ENCODE measurements around the gene IKZF1.

The IKZF1 gene

DNA sequence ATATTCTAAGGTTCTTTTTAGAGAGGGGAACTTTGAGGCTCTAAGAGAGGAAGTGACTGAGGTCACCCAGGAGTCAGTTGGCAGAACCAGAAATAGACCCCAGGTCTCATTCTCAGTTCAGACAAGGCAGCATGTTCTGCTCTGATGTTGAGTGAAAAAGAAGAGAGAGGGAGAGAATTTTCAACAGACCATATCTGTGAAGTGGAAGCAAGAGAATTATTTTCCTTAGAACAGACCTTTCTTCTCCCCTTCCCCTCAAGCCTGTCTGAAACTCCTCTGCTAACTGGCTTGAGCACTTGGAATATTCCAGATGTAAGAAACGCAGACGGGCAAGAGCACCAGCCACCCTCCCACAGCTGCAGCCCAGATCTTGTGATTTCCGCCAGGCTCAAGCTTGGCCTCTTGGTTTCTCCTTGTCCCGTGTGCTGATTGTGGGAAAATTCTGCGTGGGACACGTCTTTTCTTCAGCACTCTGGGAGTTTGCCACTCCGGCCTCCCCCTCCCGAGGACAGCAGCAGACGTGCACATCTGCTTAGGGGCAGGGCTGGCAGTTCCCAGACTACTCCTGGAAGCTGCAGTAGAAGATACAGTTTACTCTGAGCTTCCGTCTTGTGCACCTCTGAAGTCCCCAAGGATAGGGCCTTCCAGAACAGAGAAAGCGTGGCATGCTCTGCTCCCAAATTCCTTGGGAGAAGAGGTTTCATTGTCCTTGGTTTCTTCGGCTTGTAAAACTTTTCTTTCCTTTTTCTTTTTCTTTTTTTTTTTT is 22.7 kb upstream of the IKZF1 start:
- no peak for DNase-seq (ENCODE audit: low read depth, low spot score)
- no peak overlapping the region for H3K4me3 ChIP-seq (ENCODE audit: low read length)

- no peak overlapping the region for H3K4me3 ChIP-seq (ENCODE audit: low read length)
- no peak for DNase-seq (ENCODE audit: low read depth, low spot score)
Observed at GRCh38 chr7:50282813-50283605, 21.5 kb upstream of the IKZF1 start.

GRCh38 chr7:50283731-50284130 is 20.8 kb upstream of the IKZF1 start:
- no peak for DNase-seq (ENCODE audit: low read depth, low spot score)
- H3K4me3 ChIP-seq (ENCODE audit: low read length): no peak overlapping the region

- no peak for DNase-seq (ENCODE audit: low read depth, low spot score)
- H3K4me3 ChIP-seq (ENCODE audit: low read length): no peak overlapping the region
Observed at GRCh38 chr7:50284296-50284695, 20.2 kb upstream of the IKZF1 start.

DNA sequence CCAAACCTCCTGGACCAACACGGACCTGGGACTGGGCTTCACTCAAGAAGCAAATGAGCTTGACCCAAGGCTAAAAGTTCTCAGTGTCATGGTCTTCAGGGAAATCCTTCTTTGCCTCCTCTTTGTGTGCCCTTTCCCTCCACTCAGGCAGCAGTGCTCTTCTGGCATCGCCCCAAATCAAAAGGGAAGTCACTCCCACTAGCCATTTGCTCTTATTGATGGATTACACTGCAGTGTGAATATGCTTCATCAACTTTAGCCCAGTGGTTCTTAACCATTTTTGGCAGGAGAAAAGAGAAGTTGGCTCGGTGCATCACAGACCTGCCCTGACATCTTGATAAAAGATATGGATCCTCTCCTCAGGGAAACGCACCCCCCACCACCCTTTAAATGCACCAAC is 19.2 kb upstream of the IKZF1 start:
- no peak overlapping the region for H3K4me3 ChIP-seq (ENCODE audit: low read length)
- DNase-seq (ENCODE audit: low read depth, low spot score): no peak

DNA sequence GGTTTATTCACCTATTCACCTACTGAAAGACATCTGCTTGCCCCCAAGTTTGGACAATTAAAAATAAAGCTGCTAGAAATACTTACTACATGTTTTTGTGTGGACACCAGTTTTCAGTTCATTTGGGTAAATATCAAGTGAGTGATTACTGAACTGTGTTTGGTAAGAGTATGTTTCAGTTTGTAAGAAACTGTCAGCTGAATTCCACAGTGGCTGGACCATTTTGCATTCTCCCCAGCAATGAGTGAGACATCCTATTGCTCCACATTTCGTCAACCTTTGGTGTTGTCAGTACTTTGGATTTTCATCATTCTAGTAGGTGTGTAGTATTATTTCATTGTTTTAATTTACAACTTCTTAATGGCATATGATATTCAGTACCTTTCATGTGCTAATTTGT is 17.4 kb upstream of the IKZF1 start:
- DNase-seq (ENCODE audit: low read depth, low spot score): no peak
- H3K4me3 ChIP-seq (ENCODE audit: low read length): no peak overlapping the region

DNA sequence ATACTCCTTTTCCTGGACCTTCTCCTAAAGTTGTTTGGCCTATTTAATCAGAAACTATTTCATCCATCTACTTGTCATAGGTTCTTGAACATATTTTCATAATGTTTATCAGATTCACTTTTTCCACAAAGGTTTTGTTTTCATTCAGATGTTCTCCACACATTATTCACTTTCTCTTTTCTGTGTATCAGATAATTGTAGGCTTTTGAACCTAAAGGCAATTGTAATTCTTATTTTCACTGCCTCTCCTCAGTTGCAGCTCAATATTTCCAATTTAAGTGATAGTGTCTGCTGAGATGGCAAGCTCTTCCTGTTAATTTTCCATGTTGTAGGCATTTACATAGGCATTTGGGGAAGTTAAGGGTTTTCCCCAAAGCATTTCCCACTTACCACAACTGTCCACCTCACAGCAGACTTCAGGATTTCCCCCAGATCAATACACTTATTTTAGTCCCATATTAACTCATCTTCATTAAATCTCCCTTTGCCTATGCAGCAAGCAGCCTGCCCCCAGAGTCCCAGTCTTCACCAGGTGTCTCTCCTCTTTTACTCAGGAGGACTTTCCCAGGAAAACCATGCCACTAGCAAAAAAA is 12.3 kb upstream of the IKZF1 start:
- H3K4me3 ChIP-seq (ENCODE audit: low read length): no peak overlapping the region
- DNase-seq (ENCODE audit: low read depth, low spot score): no peak

- no peak for DNase-seq (ENCODE audit: low read depth, low spot score)
- no peak overlapping the region for H3K4me3 ChIP-seq (ENCODE audit: low read length)
Observed at GRCh38 chr7:50292763-50293162, 11.8 kb upstream of the IKZF1 start.

GRCh38 chr7:50293509-50294179 is 10.9 kb upstream of the IKZF1 start:
- no peak for DNase-seq (ENCODE audit: low read depth, low spot score)
- no peak overlapping the region for H3K4me3 ChIP-seq (ENCODE audit: low read length)

GRCh38 chr7:50295133-50295532 is 9.4 kb upstream of the IKZF1 start:
- no peak for DNase-seq (ENCODE audit: low read depth, low spot score)
- no peak overlapping the region for H3K4me3 ChIP-seq (ENCODE audit: low read length)

DNA sequence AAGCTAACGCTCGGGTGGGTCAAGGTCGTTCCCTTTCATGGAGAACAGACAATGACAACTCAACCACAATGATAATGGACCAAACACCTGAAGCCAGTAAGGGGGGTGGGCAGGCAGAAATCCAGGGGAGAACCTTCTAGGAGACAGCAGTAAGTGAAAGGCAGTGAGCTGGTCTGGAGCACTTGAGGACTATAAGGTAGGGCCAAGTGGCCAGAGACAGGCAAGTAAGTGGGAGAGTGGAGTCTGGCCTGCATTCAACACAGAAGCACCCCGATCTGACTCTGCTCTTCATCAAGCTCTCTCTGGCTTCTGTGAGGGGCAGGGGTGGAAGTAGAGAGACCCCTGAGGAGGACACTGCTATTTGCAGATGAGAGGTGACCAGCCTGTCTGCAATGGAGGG is 7.7 kb upstream of the IKZF1 start:
- DNase-seq (ENCODE audit: low read depth, low spot score): no peak
- no peak overlapping the region for H3K4me3 ChIP-seq (ENCODE audit: low read length)

GRCh38 chr7:50298811-50299562 is 5.5 kb upstream of the IKZF1 start:
- no peak overlapping the region for H3K4me3 ChIP-seq (ENCODE audit: low read length)
- DNase-seq (ENCODE audit: low read depth, low spot score): no peak

DNA sequence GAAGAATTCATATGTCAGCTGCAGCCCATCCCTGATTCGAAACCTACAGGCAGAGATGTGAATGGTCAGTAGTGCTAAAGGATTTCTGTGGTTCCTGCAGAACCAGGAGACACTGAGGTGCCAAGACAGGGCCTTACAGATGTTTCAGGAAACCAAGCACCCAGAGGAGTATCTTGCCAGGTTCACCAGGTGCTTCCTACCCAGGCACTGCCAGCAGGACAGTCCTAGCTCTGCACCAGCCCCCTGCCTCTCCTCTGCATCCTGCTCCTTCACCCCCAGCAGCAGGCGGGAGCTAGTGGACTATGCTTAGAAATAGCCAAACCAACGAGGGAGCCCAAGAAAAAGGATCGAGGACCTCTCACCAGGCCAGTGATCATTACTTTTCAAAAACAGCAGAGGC is 4.2 kb upstream of the IKZF1 start:
- DNase-seq (ENCODE audit: low read depth, low spot score): no peak
- H3K4me3 ChIP-seq (ENCODE audit: low read length): no peak overlapping the region

DNA sequence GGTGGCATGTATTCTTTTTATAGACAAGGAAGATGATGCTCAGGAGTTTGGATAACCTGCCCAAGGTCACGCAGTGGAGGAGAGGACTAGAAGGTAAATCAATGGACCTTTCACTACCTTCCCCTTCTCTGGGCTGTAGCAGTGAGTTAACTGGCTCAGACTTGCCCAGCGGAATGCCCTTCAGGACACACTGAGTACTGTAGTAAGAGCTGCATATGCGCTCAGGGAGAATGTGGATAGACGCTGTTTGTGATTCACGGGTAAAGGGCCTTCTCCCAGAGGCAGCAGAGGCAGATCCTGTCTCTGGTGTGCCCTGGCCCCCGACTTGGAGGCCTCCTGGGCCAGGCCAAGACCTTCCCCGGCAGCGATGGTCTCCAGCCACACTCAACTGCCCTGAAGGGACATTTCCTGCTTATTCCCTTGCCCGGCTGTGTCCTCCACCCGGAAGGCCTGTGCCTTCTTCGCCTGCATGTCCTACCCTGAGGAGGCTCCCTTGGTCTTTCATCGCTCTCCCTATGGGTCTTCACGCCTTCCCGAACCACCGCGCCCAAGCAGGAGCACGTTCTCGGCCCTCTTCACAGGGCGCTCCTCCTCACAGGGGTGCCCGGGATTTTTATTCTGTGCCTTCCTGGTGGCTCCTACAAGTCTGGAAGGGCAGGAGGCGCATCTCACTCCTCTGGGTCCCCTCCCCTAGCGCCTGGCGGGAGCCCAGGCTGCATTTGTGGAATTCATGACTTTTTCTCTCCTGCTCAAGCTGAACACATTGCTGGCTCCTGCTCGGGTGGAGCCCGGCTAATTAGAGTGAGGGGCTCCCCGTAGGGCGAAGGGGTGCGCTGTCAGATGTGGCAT is 1.8 kb upstream of the IKZF1 start:
- DNase-seq (ENCODE audit: low read depth, low spot score): no peak
- no peak overlapping the region for H3K4me3 ChIP-seq (ENCODE audit: low read length)

DNA sequence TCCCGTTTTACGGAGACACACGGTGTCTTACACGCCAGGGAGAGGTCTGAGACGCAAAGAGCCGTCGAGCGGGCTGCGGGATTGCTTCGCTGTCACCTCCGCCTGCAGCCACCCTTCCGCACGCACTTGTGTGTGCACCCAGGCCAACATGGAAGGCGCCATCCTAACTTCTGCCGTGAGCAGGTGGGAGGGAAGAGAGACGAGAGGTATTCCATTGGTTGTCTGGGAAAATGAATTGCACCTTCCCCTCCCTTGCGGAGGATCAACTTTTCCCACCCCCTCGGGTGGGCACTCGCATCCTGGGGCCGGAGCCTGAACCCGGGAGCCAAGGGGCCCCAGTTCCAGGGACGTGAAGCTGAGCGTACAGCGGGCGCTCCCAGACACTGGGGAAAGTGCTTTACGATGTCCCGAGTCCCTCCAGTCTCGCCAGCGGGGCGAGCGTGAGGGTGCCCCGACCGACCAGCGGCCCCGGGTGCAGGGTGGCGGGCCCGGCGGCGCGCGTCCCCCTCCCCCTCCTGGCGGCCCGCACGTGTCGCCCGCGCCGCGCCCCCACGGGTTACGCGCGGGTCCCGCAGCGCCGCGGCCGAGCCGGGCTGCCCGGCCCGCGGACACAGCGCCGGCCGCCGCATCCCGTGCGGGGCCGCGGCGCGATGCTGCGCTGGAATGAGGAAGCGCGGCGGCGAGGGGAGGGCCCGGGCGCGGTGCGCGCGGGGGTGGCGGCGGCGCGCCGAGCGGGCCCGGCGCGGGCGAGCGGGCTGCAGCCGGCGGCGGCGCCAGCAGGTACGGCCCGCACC is 984 bp upstream of the IKZF1 start:
- DNase-seq (ENCODE audit: low read depth, low spot score): no peak
- peak overlapping the region; percentile 88 for H3K4me3 ChIP-seq (ENCODE audit: low read length)

GRCh38 chr7:50304911-50305582 is 531 bp downstream of the IKZF1 start:
- peak overlapping the region; percentile 88 for H3K4me3 ChIP-seq (ENCODE audit: low read length)
- peak; percentile 71 for DNase-seq (ENCODE audit: low read depth, low spot score)

All from Jurkat, Clone E6-1 (cell line).